ENCODE results near the gene MAGEA9B. TPM values are rescaled to one million over a fixed set of nuclear protein-coding genes. Genes with fewer than 3 reads are reported as not detected.
"Not testable (repeated sequence)": the region's sequence is repeated elsewhere in the genome, so short reads cannot be mapped to it uniquely, and the experiment has no call there.

Gene MAGEA9B, protein sequence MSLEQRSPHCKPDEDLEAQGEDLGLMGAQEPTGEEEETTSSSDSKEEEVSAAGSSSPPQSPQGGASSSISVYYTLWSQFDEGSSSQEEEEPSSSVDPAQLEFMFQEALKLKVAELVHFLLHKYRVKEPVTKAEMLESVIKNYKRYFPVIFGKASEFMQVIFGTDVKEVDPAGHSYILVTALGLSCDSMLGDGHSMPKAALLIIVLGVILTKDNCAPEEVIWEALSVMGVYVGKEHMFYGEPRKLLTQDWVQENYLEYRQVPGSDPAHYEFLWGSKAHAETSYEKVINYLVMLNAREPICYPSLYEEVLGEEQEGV
- total RNA-seq: not detected

DNA sequence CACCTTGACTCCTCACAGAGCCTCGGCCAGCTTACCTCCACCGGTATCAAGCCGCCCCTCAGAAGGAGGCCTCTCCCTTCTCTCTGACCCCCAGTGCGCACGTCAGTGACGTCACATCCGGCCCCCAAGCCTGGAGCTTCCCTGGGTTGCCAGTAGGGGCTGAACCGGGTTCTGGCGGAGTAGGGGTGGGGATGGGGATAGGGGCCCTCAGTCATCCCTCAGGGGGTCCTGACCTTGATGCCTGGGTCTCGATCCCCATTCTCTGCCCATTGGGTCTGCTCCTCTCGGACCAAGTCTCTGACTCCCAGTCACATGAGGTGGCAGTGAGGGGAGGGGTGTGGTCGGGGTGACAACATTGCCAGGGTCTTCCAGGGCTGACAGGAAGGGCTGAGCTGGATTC lies at the start of gene MAGEA9B:
Gene MAGEA9B (minus strand): TSS at position 101 of the 400 bp plus-strand sequence. CDS start 4,280 bp downstream, outside the sequence.
- H3K36me3 ChIP-seq (ENCODE audit: control insufficient read depth in 3 of 3, insufficient read depth in 3 of 3, low read length in 3 of 3); H3K9me3 ChIP-seq (ENCODE audit: control insufficient read depth in 3 of 3, low read length in 3 of 3); H3K9ac ChIP-seq (ENCODE audit: low read depth in 1 of 3, low read length in 3 of 3); H3K27me3 ChIP-seq (ENCODE audit: control insufficient read depth in 3 of 3, insufficient read depth in 3 of 3, low read length in 3 of 3); H3K4me3 ChIP-seq (ENCODE audit: low read length in 3 of 3); H3K4me1 ChIP-seq (ENCODE audit: control insufficient read depth in 3 of 3, insufficient read depth in 3 of 3, low read length in 3 of 3); H3K27ac ChIP-seq (ENCODE audit: low read depth, low read length): not testable (repeated sequence)

DNA sequence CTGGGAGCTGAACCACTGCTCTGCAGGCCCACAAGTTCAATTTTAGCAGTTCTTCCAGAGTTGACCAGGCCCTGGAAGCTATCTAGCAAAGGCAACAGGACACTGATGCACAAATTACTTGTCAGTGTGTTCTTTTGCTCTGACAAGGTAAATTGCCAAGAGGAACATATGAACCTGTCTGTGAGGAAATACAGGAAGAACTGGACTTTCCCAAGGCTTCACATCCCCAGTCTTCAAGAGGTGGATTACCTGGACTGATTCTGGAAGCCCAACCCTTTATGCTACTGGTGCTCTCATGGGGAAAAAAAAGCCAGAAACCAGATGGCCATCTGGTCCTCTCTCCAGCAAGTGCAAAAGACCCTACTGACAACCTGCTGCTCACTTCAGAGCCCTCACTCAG lies 46.3 kb upstream of the MAGEA9B start:
- Histone ChIP-seq H3K27me3 (ENCODE audit: control insufficient read depth in 3 of 3, insufficient read depth in 3 of 3, low read length in 3 of 3) (no peaks in the 10 kb centered on the region), H3K9ac (ENCODE audit: low read depth in 1 of 3, low read length in 3 of 3) (no peak overlapping the region), H3K27ac (ENCODE audit: low read depth, low read length) (no peak overlapping the region), H3K4me1 (ENCODE audit: control insufficient read depth in 3 of 3, insufficient read depth in 3 of 3, low read length in 3 of 3) (peaks cover 12 to 17% (median 13%) of the 10 kb centered on the region in 3 donors), H3K36me3 (ENCODE audit: control insufficient read depth in 3 of 3, insufficient read depth in 3 of 3, low read length in 3 of 3) (no peaks in the 10 kb centered on the region), H3K4me3 (ENCODE audit: low read length in 3 of 3) (no peak overlapping the region), H3K9me3 (ENCODE audit: control insufficient read depth in 3 of 3, low read length in 3 of 3) (no peaks in the 10 kb centered on the region)

DNA sequence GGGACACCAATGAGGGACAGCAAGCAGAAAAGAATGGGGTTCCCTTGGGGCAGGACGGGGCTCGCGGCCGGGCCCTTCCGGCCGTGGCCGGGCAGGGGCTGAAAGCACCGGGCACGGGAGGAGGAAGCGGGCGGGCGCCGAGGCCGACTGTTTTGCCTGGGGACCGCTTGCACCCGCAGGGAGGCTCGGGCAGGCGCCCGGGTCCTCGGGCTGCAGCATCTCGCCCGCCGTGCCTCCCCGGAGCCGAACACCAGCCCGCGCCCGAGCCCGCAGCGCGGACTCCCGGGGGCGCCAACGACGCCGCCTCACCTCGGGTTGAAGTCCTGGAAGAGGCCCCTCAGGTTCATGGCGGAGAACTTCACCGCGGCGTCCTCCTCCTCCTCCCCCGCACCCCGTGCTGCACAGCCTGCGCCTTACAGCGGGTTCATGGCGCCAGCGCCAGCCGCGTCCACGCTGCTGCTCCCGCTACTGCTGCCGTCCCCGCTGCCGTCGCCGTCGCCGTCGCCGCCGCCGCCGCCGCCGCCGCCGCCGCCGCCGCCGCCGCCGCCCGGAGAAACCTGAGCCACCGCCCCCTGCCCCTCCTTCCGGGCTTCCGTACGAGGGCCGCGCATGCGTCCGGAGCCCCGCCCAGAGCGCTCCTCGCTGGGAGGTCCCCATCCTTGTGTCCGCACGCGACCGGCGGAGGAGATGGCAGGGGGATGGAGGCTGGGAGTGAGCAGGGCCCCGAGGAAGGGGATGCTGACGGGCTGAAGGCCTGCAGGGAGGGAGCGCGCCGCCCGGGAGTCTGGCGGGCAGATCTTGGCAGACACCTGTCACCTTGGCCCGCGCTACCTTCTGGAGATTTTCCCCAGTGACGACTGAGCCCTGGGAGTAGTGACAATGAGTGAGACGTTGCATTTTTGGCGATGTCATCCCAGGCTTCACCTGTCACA lies 44.2 kb upstream of the MAGEA9B start, which contains the start of gene TMEM185A:
Gene TMEM185A (minus strand): TSS at position 559 of the 932 bp plus-strand sequence. CDS start 212 bp downstream, at position 347.
- H3K9ac ChIP-seq (ENCODE audit: low read depth in 1 of 3, low read length in 3 of 3): peak within 1 kb of the TSS; percentile 69 to 79 (median 72)
- H3K27ac ChIP-seq (ENCODE audit: low read depth, low read length): peak within 1 kb of the TSS; percentile 54
- peaks cover 12 to 24% (median 13%) of the 10 kb centered on the region in 3 donors for H3K4me1 ChIP-seq (ENCODE audit: control insufficient read depth in 3 of 3, insufficient read depth in 3 of 3, low read length in 3 of 3)
- no peaks in the 10 kb centered on the region for H3K27me3 ChIP-seq (ENCODE audit: control insufficient read depth in 3 of 3, insufficient read depth in 3 of 3, low read length in 3 of 3)
- no peaks in the 10 kb centered on the region for H3K36me3 ChIP-seq (ENCODE audit: control insufficient read depth in 3 of 3, insufficient read depth in 3 of 3, low read length in 3 of 3)
- peak within 1 kb of the TSS; percentile 76 to 78 (median 76) for H3K4me3 ChIP-seq (ENCODE audit: low read length in 3 of 3)
- no peaks in the 10 kb centered on the region for H3K9me3 ChIP-seq (ENCODE audit: control insufficient read depth in 3 of 3, low read length in 3 of 3)

DNA sequence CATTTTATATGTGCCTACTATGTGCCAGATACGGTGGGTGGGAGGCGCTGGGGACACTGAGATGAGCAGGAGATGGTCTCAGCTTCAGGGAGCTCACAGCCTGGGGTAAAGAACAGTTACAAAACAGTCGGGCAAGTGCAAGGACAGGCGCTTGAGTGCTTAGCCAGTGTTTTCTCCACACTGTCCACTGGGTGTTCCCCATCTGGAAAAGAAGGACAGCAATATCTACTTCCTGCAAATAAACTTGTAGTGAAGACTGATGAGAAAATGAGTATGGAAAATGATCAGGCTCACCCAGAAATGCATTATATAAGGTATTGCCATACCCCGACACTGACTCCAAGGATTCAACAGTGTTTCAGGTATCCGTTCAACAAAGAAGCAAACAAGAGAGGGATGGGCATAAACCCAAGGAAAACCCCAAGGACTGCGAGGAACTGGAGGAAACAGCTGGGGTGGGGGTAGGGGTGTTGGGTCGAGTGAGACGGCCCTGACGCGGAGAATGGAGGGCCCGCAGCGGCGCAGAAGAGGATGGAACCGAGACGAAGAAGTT lies 43.5 kb upstream of the MAGEA9B start:
- Histone ChIP-seq H3K27ac (ENCODE audit: low read depth, low read length) (peak overlapping the region; percentile 54), H3K4me1 (ENCODE audit: control insufficient read depth in 3 of 3, insufficient read depth in 3 of 3, low read length in 3 of 3) (peaks cover 12 to 28% (median 13%) of the 10 kb centered on the region in 3 donors), H3K9ac (ENCODE audit: low read depth in 1 of 3, low read length in 3 of 3) (peak overlapping the region; percentile 69 to 79 (median 72))

DNA sequence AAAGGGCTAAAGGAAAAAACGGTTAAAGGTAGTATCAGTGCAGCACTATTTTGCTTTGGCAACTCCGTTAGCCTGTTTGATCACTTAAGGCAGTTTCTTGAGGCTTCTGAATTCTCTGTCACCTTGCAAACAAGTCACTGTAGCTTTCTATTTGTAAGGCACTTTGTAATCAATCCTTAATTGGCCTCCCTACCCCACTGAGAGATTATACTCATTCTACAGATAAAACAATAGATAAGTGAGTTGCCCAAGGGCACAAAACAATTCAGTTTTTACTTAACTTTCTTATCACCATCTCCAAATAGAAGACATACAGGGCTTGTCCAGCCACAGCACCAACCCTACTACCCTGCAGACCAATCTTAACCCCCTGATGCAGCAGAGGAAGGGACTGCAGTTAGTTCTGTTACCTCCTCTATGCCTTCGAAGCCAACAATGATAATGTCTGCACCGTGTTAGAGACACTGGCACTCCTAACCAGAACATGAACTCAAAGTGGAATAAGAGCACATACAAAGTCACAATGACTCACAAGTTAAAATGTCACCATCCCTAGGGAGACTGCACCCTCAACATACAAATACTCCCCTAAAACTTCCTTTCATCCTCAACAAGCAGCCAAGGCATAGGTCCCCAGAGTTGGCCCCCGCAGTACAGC lies 42.6 kb upstream of the MAGEA9B start:
- H3K27me3 ChIP-seq (ENCODE audit: control insufficient read depth in 3 of 3, insufficient read depth in 3 of 3, low read length in 3 of 3): no peaks in the 10 kb centered on the region
- peaks cover 12 to 31% (median 13%) of the 10 kb centered on the region in 3 donors for H3K4me1 ChIP-seq (ENCODE audit: control insufficient read depth in 3 of 3, insufficient read depth in 3 of 3, low read length in 3 of 3)
- H3K36me3 ChIP-seq (ENCODE audit: control insufficient read depth in 3 of 3, insufficient read depth in 3 of 3, low read length in 3 of 3): no peaks in the 10 kb centered on the region
- H3K4me3 ChIP-seq (ENCODE audit: low read length in 3 of 3): peak overlapping the region; percentile 76 to 78 (median 76)
- peak overlapping the region in 1 of 3 donors; percentile 79 for H3K9ac ChIP-seq (ENCODE audit: low read depth in 1 of 3, low read length in 3 of 3)
- H3K9me3 ChIP-seq (ENCODE audit: control insufficient read depth in 3 of 3, low read length in 3 of 3): no peaks in the 10 kb centered on the region
- no peak overlapping the region for H3K27ac ChIP-seq (ENCODE audit: low read depth, low read length)

More for the DNA sequence above, 43.5 kb upstream of the MAGEA9B start:
- Histone ChIP-seq H3K27me3 (ENCODE audit: control insufficient read depth in 3 of 3, insufficient read depth in 3 of 3, low read length in 3 of 3) (no peaks in the 10 kb centered on the region), H3K36me3 (ENCODE audit: control insufficient read depth in 3 of 3, insufficient read depth in 3 of 3, low read length in 3 of 3) (no peaks in the 10 kb centered on the region), H3K4me3 (ENCODE audit: low read length in 3 of 3) (peak overlapping the region; percentile 76 to 78 (median 76)), H3K9me3 (ENCODE audit: control insufficient read depth in 3 of 3, low read length in 3 of 3) (no peaks in the 10 kb centered on the region)

DNA sequence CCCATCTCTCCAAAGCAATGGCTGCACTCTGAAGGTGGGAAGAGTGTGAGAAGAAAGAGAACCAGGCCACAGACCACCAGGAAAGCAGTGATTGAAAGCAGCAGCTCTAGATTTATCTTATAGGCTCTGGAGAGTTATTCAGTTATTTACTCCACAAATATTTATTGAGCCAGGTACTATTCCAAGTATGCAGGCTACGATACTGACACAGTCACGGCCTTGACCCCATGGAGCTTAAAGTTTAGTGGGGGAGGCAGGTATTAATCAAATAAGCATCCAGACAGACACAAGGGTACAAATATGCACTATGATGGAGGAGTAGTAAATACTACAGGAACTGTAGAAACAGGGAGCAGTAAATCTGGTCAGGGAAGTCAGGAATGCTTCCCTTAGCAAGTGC lies 41.5 kb upstream of the MAGEA9B start:
- no peaks in the 10 kb centered on the region for H3K27me3 ChIP-seq (ENCODE audit: control insufficient read depth in 3 of 3, insufficient read depth in 3 of 3, low read length in 3 of 3)
- no peak overlapping the region for H3K27ac ChIP-seq (ENCODE audit: low read depth, low read length)
- H3K9me3 ChIP-seq (ENCODE audit: control insufficient read depth in 3 of 3, low read length in 3 of 3): no peaks in the 10 kb centered on the region
- H3K36me3 ChIP-seq (ENCODE audit: control insufficient read depth in 3 of 3, insufficient read depth in 3 of 3, low read length in 3 of 3): no peaks in the 10 kb centered on the region
- peaks cover 12 to 38% (median 13%) of the 10 kb centered on the region in 3 donors for H3K4me1 ChIP-seq (ENCODE audit: control insufficient read depth in 3 of 3, insufficient read depth in 3 of 3, low read length in 3 of 3)
- H3K9ac ChIP-seq (ENCODE audit: low read depth in 1 of 3, low read length in 3 of 3): no peak overlapping the region
- H3K4me3 ChIP-seq (ENCODE audit: low read length in 3 of 3): no peak overlapping the region

DNA sequence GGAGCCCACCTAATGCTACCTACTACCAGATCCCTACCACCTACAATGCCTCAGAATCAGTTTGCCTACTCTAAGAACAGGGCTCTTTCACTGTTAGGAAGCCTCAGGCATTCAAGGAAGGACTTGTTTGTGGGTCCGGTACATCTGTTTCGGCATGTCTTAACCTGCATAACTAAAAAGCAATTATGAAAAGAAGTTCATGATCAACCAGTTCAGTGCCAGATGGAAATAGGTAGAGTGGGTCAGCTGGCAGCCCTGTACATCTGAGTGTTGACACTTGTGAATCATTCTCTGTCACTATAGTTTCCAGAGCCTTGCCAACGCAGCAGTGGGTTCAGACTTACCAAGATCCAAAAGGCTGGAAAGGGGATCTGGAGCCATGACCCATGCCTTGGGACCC lies 41.0 kb upstream of the MAGEA9B start:
- Histone ChIP-seq H3K4me1 (ENCODE audit: control insufficient read depth in 3 of 3, insufficient read depth in 3 of 3, low read length in 3 of 3) (peaks cover 12 to 38% (median 13%) of the 10 kb centered on the region in 3 donors), H3K27me3 (ENCODE audit: control insufficient read depth in 3 of 3, insufficient read depth in 3 of 3, low read length in 3 of 3) (no peaks in the 10 kb centered on the region), H3K36me3 (ENCODE audit: control insufficient read depth in 3 of 3, insufficient read depth in 3 of 3, low read length in 3 of 3) (no peaks in the 10 kb centered on the region), H3K27ac (ENCODE audit: low read depth, low read length) (no peak overlapping the region), H3K9ac (ENCODE audit: low read depth in 1 of 3, low read length in 3 of 3) (no peak overlapping the region), H3K4me3 (ENCODE audit: low read length in 3 of 3) (no peak overlapping the region), H3K9me3 (ENCODE audit: control insufficient read depth in 3 of 3, low read length in 3 of 3) (no peaks in the 10 kb centered on the region)

DNA sequence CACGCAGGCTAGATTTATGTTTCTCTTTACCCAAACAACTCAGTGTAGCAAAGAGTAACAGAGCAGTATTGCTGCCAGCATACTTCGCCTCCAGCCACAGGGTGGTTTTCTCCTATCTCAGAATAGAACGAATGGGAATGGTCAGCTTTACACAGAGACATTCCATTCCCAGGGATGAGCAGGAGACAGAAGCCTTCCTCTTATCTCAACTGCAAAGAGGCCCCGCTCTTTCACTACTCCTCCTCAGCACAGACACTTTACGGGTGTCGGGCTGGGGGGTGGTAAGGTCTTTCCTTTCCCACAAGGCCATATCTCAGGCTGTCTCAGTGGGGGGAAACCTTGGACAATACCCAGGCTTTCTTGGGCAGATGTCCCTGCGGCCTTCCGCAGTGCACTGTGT lies 39.6 kb upstream of the MAGEA9B start:
- H3K4me3 ChIP-seq (ENCODE audit: low read length in 3 of 3); H3K9ac ChIP-seq (ENCODE audit: low read depth in 1 of 3, low read length in 3 of 3); H3K27ac ChIP-seq (ENCODE audit: low read depth, low read length); H3K9me3 ChIP-seq (ENCODE audit: control insufficient read depth in 3 of 3, low read length in 3 of 3); H3K27me3 ChIP-seq (ENCODE audit: control insufficient read depth in 3 of 3, insufficient read depth in 3 of 3, low read length in 3 of 3); H3K36me3 ChIP-seq (ENCODE audit: control insufficient read depth in 3 of 3, insufficient read depth in 3 of 3, low read length in 3 of 3): not testable (repeated sequence)
- peaks cover 9 to 34% (median 13%) of the 10 kb centered on the region in 3 donors for H3K4me1 ChIP-seq (ENCODE audit: control insufficient read depth in 3 of 3, insufficient read depth in 3 of 3, low read length in 3 of 3)

DNA sequence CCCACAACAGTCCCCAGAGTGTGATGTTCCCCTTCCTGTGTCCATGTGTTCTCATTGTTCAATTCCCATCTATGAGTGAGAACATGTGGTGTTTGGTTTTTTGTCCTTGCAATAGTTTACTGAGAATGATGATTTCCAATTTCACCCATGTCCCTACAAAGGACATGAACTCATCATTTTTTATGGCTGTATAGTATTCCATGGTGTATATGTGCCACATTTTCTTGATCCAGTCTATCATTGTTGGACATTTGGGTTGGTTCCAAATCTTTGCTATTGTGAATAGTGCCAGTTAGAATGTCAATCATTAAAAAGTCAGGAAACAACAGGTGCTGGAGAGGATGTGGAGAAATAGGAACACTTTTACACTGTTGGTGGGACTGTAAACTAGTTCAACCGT lies 32.4 kb upstream of the MAGEA9B start:
- H3K4me3 ChIP-seq (ENCODE audit: low read length in 3 of 3); H3K9ac ChIP-seq (ENCODE audit: low read depth in 1 of 3, low read length in 3 of 3); H3K9me3 ChIP-seq (ENCODE audit: control insufficient read depth in 3 of 3, low read length in 3 of 3); H3K36me3 ChIP-seq (ENCODE audit: control insufficient read depth in 3 of 3, insufficient read depth in 3 of 3, low read length in 3 of 3); H3K27me3 ChIP-seq (ENCODE audit: control insufficient read depth in 3 of 3, insufficient read depth in 3 of 3, low read length in 3 of 3); H3K4me1 ChIP-seq (ENCODE audit: control insufficient read depth in 3 of 3, insufficient read depth in 3 of 3, low read length in 3 of 3); H3K27ac ChIP-seq (ENCODE audit: low read depth, low read length): not testable (repeated sequence)

All from skeletal muscle tissue (tissue), 4 donors.